ENCODE measurements around the gene MAPT.

- no peak for TF ChIP-seq SUZ12 (IDR thresholded peaks at IDR 0.05; ENCODE audit: extremely low read depth, insufficient read depth, insufficient read length)
- no peak for TF ChIP-seq ZNF274 (IDR thresholded peaks at IDR 0.05; ENCODE audit: low read depth, low read length)
- TF ChIP-seq YY1 (IDR thresholded peaks at IDR 0.05; ENCODE audit: insufficient read depth, insufficient read length) = no peak
These were observed 144.6 kb downstream of the MAPT start for GRCh38 chr17:46038937-46039336.

All from NT2/D1 (cell line).